Activated CD4-positive, alpha-beta T cell treated with anti-CD3 and anti-CD28 coated beads, Interleukin-2, amount 50 U/mL, for 48 hours (primary cell): Measurements from ENCODE around the gene ELP4.

Experiments used
- DNase-seq, 2 experiments: peaks; one replicate each; pipeline ENCODE4 v3.0.0-alpha.2; 2020

Gene ELP4

GRCh38 chr11:31826536-31827438 lies 317.2 kb downstream of the ELP4 start:
- DNase-seq = no peak

- no peak for DNase-seq
Observed at GRCh38 chr11:31827455-31828206, 318.1 kb downstream of the ELP4 start.

- no peak for DNase-seq
Observed at GRCh38 chr11:31828217-31828616, 318.6 kb downstream of the ELP4 start.

DNA sequence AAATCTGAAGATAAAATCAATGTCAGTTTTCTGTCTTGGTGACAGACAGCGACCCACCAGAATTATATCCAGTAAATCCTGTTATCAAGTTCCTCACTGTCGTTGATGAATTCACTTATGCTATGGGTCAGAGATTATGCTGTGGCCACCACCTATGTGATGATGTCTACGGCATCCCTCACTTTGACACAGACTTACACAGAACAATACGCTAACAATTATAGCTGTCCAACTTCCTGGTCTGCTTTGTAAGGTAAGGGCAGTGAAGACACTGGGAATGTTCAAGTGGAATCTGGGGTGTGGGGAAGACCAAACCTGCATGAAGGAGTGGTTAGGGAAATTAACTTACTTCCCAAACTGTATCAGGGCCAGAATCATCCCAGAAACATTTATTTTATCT lies 320.8 kb downstream of the ELP4 start:
- no peak for DNase-seq

GRCh38 chr11:31834237-31834636 lies 324.7 kb downstream of the ELP4 start:
- no peak for DNase-seq
